IMR-90 (cell line): ENCODE data around the gene NPB. TPM values are rescaled to one million over a fixed set of nuclear protein-coding genes. Genes with fewer than 3 reads are reported as not detected.
A peak's percentile ranks its signal among the peaks of the same experiment; 100 is the strongest.

Experiments used
- ATAC-seq: fragments of 200-7000 bp; cut with Tn5 transposase; 2 replicates; pipeline ENCODE4 v1.9.1; 2020; ENCODE audit warnings: low read depth, mild to moderate bottlenecking, moderate library complexity
- BruUV-seq: library from RNA; stranded (reverse); fragments of 400-500 nt; replicated peaks from 2 replicates; lab custom pipeline; 2021; lab: Mats Ljungman, UMichigan
- CTCF ChIA-PET: fragments of 300-600 bp; formaldehyde crosslinking; extraction: SDS; loops from one replicate; lab custom pipeline; 2021; ENCODE audit warnings: antibody characterized with exemption; lab: Yijun Ruan, JAX
- POLR2A ChIA-PET: fragments of 300-600 bp; sonication (Branson Sonifier 250); formaldehyde crosslinking; loops from one replicate; lab custom pipeline; 2022; ENCODE audit warnings: antibody characterized with exemption; ENCODE audit not compliant: unreplicated experiment; lab: Charles Lee
- DNase-seq: peaks from one replicate; pipeline ENCODE4 v3.0.0; 2013
- H2AFZ ChIP-seq: replicated peaks from 2 replicates; pipeline ENCODE3; 2013; ENCODE audit warnings: low read length, mild to moderate bottlenecking; ENCODE audit not compliant: poor library complexity
- H2AK5ac ChIP-seq: 2 replicates; pipeline ENCODE4 v1.6.1; 2013; ENCODE audit warnings: low read depth, low read length, inconsistent platforms
- H2AK9ac ChIP-seq: replicated peaks from 2 replicates; pipeline ENCODE3; 2013; ENCODE audit warnings: mild to moderate bottlenecking, low read depth, low read length, moderate library complexity; ENCODE audit not compliant: poor library complexity
- H2BK120ac ChIP-seq: 2 replicates; pipeline ENCODE4 v1.6.1; 2013; ENCODE audit warnings: low read depth, low read length, inconsistent platforms
- H2BK15ac ChIP-seq: 3 replicates; pipeline ENCODE4 v1.6.1; 2013; ENCODE audit warnings: low read depth, low read length, inconsistent platforms
- H2BK20ac ChIP-seq: 2 replicates; pipeline ENCODE4 v1.6.1; 2013; ENCODE audit warnings: low read depth, mild to moderate bottlenecking, inconsistent platforms, low read length, moderate library complexity
- H2BK5ac ChIP-seq: 2 replicates; pipeline ENCODE4 v1.6.1; 2013; ENCODE audit warnings: mild to moderate bottlenecking, low read depth, low read length, inconsistent platforms; ENCODE audit not compliant: poor library complexity, severe bottlenecking
- H3K14ac ChIP-seq: replicated peaks from 2 replicates; pipeline ENCODE4 v1.6.1; 2013; ENCODE audit warnings: low read depth, low read length, inconsistent platforms
- H3K18ac ChIP-seq: 2 replicates; pipeline ENCODE4 v1.6.1; 2013; ENCODE audit warnings: low read depth, low read length, control low read depth
- H3K23ac ChIP-seq: 2 replicates; pipeline ENCODE4 v1.6.1; 2013; ENCODE audit warnings: low read depth, low read length, inconsistent platforms
- H3K27ac ChIP-seq: 2 replicates; pipeline ENCODE4 v1.5.1; 2013; ENCODE audit warnings: mild to moderate bottlenecking, control low read depth, low read length; ENCODE audit not compliant: insufficient read depth
- H3K27me3 ChIP-seq: 2 replicates; pipeline ENCODE4 v1.6.1; 2013; ENCODE audit warnings: low read length; ENCODE audit not compliant: control insufficient read depth, insufficient read depth
- H3K36me3 ChIP-seq: 2 replicates; pipeline ENCODE4 v1.6.1; 2013; ENCODE audit warnings: low read length, mixed read lengths; ENCODE audit not compliant: control insufficient read depth, insufficient read depth
- H3K4ac ChIP-seq: 2 replicates; pipeline ENCODE4 v1.6.1; 2013; ENCODE audit warnings: low read depth, low read length, inconsistent platforms
- H3K4me1 ChIP-seq: 2 replicates; pipeline ENCODE4 v1.6.1; 2013; ENCODE audit warnings: low read length, mixed read lengths; ENCODE audit not compliant: control insufficient read depth, insufficient read depth
- H3K4me2 ChIP-seq: 2 replicates; pipeline ENCODE4 v1.6.1; 2013; ENCODE audit warnings: low read depth, mild to moderate bottlenecking, control low read depth, low read length, moderate library complexity
- H3K4me3 ChIP-seq: 2 replicates; pipeline ENCODE4 v1.5.1; 2013; ENCODE audit warnings: low read depth, mild to moderate bottlenecking, control low read depth, low read length, moderate library complexity; ENCODE audit not compliant: insufficient read depth
- H3K56ac ChIP-seq: 2 replicates; pipeline ENCODE4 v1.6.1; 2013; ENCODE audit warnings: low read length, inconsistent platforms; ENCODE audit not compliant: insufficient read depth; ENCODE audit errors: extremely low read depth
- H3K79me1 ChIP-seq, 2 experiments: 2 replicates each; pipeline ENCODE4 v1.6.1; 2013; ENCODE audit warnings: low read length in 2 of 2, inconsistent platforms in 1 of 2, low read depth in 1 of 2
- H3K9ac ChIP-seq: 2 replicates; pipeline ENCODE4 v1.6.1; 2013; ENCODE audit warnings: low read depth, low read length, control low read depth
- H3K9me1 ChIP-seq: 2 replicates; pipeline ENCODE4 v1.6.1; 2013; ENCODE audit warnings: low read length, inconsistent platforms; ENCODE audit not compliant: insufficient read depth
- H3K9me3 ChIP-seq: 2 replicates; pipeline ENCODE4 v1.6.1; 2013; ENCODE audit warnings: low read length; ENCODE audit not compliant: control insufficient read depth, insufficient read depth
- H4K20me1 ChIP-seq: 2 replicates; pipeline ENCODE4 v1.6.1; 2013; ENCODE audit warnings: low read length, inconsistent platforms; ENCODE audit not compliant: insufficient read depth
- H4K5ac ChIP-seq: 2 replicates; pipeline ENCODE4 v1.6.1; 2013; ENCODE audit warnings: mild to moderate bottlenecking, low read depth, low read length, control low read depth
- H4K8ac ChIP-seq, 2 experiments: 2 replicates each; pipeline ENCODE4 v1.6.1; 2013; ENCODE audit warnings: low read depth in 2 of 2, low read length in 2 of 2, control low read depth in 1 of 2, inconsistent platforms in 1 of 2
- H4K91ac ChIP-seq: 2 replicates; pipeline ENCODE4 v1.6.1; 2013; ENCODE audit warnings: low read depth, low read length, inconsistent platforms; ENCODE audit not compliant: insufficient read depth
- CHD1 ChIP-seq: IDR thresholded peaks from 2 replicates; pipeline ENCODE4 v1.6.1; 2012; ENCODE audit warnings: low read depth, low read length, improper control_type of control experiment
- MAFK ChIP-seq: IDR thresholded peaks from 2 replicates; pipeline ENCODE4 v1.6.1; 2012; ENCODE audit warnings: low read depth, low read length, improper control_type of control experiment
- MAZ ChIP-seq: IDR thresholded peaks from 2 replicates; pipeline ENCODE4 v1.6.1; 2012; ENCODE audit warnings: low read depth, mild to moderate bottlenecking, low read length, improper control_type of control experiment, moderate library complexity, borderline replicate concordance
- NFE2L2 ChIP-seq: fragments of 150-350 bp; IDR thresholded peaks from 2 replicates; pipeline ENCODE4 v1.6.1; 2016; ENCODE audit warnings: low read depth, mild to moderate bottlenecking, low read length
- POLR2A ChIP-seq: IDR thresholded peaks from 2 replicates; pipeline ENCODE4 v1.6.1; 2012; ENCODE audit warnings: mild to moderate bottlenecking, low read depth, low read length
- RCOR1 ChIP-seq: IDR thresholded peaks from 2 replicates; pipeline ENCODE4 v1.6.1; 2012; ENCODE audit warnings: mild to moderate bottlenecking, low read length, improper control_type of control experiment; ENCODE audit not compliant: insufficient replicate concordance
- WGBS, 2 experiments: methylation state at CpG; one replicate each; pipeline versions ENCODE4 v1.1.5 to v1.1.7; 2013; ENCODE audit warnings: missing lambda C conversion rate in 2 of 2; ENCODE audit not compliant: insufficient read length in 1 of 2; ENCODE audit errors: extremely low coverage in 2 of 2; 5-methylcytosine and 5-hydroxymethylcytosine counted together
- dilution Hi-C: fragments of 300-500 bp; cut with HindIII; formaldehyde crosslinking; loops from one replicate; pipeline ENCODE4 v1.14.3; 2018; ENCODE audit warnings: low sequenced_read_pairs; ENCODE audit not compliant: unreplicated experiment
- in situ Hi-C: fragments of 300-500 bp; cut with MboI; formaldehyde crosslinking; loops from 3 replicates; pipeline ENCODE4 v1.14.3; 2019; ENCODE audit warnings: low sequenced_read_pairs, inconsistent platforms, mixed read lengths
- intact Hi-C: fragments of 100-400 bp; cut with micrococcal nuclease; formaldehyde crosslinking; loops from 2 replicates; pipeline ENCODE4 v1.10.0; 2022
- polyA plus RNA-seq, 3 experiments: library from polyadenylated mRNA; depleted of rRNA; stranded (reverse); fragments of >200 nt; gene quantifications; 2 replicates each; pipeline ENCODE4 v1.2.3, GENCODE V29; 2012; ENCODE audit warnings: low replicate concordance in 1 of 3
- total RNA-seq: library from RNA; depleted of rRNA; stranded (reverse); fragments of >200 nt; gene quantifications from 2 replicates; pipeline ENCODE4 v1.2.3, GENCODE V29; 2012
- TF ChIP-seq, protein P1 (sequence below): fragments of 150-350 bp; IDR thresholded peaks from 2 replicates; pipeline ENCODE4 v1.6.1; 2017; ENCODE audit warnings: mild to moderate bottlenecking, antibody characterized with exemption, low read length, low read depth
- TF ChIP-seq, protein P2 (sequence below): fragments of 150-350 bp; IDR thresholded peaks from 2 replicates; pipeline ENCODE4 v1.6.1; 2016; ENCODE audit warnings: low read depth, mild to moderate bottlenecking, low read length, moderate library complexity, borderline replicate concordance

Gene NPB
- total and polyA plus RNA-seq, 2 of the 4 experiments (the other 2 are of a cell fraction), result 0.51 TPM; not detected in 1

DNA sequence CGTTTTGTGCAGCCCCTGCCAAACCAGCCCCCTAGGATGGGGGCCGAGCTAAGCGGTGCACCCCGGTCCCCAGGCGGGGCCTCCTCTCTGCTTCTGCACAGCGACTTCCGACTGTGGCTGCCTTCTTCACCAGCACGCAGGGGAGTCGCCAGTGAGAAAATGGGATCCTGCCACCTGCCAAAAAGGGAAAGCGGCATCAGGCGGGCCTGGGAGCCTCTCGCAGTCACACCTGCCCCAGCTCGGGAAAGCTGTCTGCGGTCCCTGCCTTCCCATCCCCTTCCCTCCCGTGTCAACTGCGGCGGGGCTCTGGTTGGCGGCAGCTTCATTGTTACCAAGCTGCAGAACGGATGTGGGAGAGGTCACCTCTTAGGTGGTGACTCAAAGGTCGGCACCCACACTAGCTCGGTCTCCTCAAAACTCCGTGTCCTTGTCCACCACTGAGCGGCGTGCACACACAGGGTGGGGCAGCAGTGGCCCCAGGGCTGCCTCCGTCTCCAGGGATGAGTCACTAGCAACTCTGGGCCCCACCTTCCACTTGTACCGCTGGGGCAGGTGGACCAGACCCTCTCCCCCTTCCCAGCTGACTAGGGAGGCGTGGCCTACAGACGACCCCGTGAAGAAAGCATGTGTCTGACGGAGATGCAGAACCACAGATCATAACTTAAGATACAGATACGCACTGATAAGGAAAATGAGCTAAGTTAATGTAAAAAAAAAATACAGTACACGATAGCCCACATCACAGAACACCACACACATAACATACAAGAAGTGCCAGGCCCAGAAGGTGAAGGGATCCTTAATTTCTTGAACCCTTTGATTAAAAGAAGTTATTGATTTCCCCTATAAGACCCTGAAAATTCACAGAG lies 10.6 kb downstream of the NPB start:
- WGBS, 2 experiments, result 91% methylated on average over 12 of the region's 32 CpGs; no CpG with 5 or more reads in 1 of the 2 experiments

More for the DNA sequence above, 10.6 kb downstream of the NPB start:
- DNase-seq, result no peak
- ChIA-PET CTCF (interaction anchor here (0.5 kb wide), 1 partner anchor 20 kb away, joined by 3 read pairs; no protein-coding TSS in a partner anchor), POLR2A (no interaction called here)
- dilution Hi-C loops, result no loop called here
- no peak overlapping the region for H2BK20ac ChIP-seq
- no peak overlapping the region for H3K56ac ChIP-seq
- no peak overlapping the region for H3K14ac ChIP-seq
- H4K91ac ChIP-seq, result no peak overlapping the region
- no peak overlapping the region for H2BK5ac ChIP-seq
- H3K79me1 ChIP-seq, result peaks cover 14 to 56% of the 10 kb centered on the region in 2 experiments
- no peak overlapping the region for H2AFZ ChIP-seq
- intact Hi-C loops, result no loop called here
- H3K36me3 ChIP-seq, result peaks cover 44% of the 10 kb centered on the region
- H3K4me3 ChIP-seq, result no peak overlapping the region
- H4K5ac ChIP-seq, result no peak overlapping the region
- H2BK15ac ChIP-seq, result no peak overlapping the region
- no peak overlapping the region for H2AK5ac ChIP-seq
- no peak overlapping the region for H3K23ac ChIP-seq
- ATAC-seq, result no peak
- no peak overlapping the region for H4K8ac ChIP-seq
- in situ Hi-C loops, result no loop called here
- no peaks in the 10 kb centered on the region for H3K27me3 ChIP-seq
- H3K18ac ChIP-seq, result no peak overlapping the region
- H2AK9ac ChIP-seq, result peak overlapping the region; percentile 9
- H3K4me2 ChIP-seq, result no peak overlapping the region
- TF ChIP-seq NFE2L2 (no peak), CHD1 (no peak), RCOR1 (no peak), POLR2A (no peak), MAZ (no peak), MAFK (no peak)
- TF ChIP-seq, protein P1, sequence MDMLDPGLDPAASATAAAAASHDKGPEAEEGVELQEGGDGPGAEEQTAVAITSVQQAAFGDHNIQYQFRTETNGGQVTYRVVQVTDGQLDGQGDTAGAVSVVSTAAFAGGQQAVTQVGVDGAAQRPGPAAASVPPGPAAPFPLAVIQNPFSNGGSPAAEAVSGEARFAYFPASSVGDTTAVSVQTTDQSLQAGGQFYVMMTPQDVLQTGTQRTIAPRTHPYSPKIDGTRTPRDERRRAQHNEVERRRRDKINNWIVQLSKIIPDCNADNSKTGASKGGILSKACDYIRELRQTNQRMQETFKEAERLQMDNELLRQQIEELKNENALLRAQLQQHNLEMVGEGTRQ, result no peak
- TF ChIP-seq, protein P2, sequence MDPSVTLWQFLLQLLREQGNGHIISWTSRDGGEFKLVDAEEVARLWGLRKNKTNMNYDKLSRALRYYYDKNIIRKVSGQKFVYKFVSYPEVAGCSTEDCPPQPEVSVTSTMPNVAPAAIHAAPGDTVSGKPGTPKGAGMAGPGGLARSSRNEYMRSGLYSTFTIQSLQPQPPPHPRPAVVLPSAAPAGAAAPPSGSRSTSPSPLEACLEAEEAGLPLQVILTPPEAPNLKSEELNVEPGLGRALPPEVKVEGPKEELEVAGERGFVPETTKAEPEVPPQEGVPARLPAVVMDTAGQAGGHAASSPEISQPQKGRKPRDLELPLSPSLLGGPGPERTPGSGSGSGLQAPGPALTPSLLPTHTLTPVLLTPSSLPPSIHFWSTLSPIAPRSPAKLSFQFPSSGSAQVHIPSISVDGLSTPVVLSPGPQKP, result no peak
- H3K9me3 ChIP-seq, result no peaks in the 10 kb centered on the region
- H3K27ac ChIP-seq, result no peak overlapping the region
- no peak overlapping the region for H3K9ac ChIP-seq
- no TSS peak for BruUV-seq
- no peak overlapping the region for H3K4ac ChIP-seq
- H3K4me1 ChIP-seq, result peaks cover 11% of the 10 kb centered on the region
- H4K20me1 ChIP-seq, result peaks cover 40% of the 10 kb centered on the region
- H3K9me1 ChIP-seq, result peaks cover 16% of the 10 kb centered on the region; the same call in 1 of the 2 replicates
- H2BK120ac ChIP-seq, result no peak overlapping the region
